Measurements from ENCODE around the gene ARL8B. TPM values are rescaled to one million over a fixed set of nuclear protein-coding genes. Genes with fewer than 3 reads are reported as not detected.

ARL8B gene
- total and polyA plus RNA-seq, 2 of the 8 experiments (the other 6 are each of a cell fraction or from before 2014, with no cell fraction given): 14.5 to 27.8 TPM

- H3K14ac ChIP-seq (ENCODE audit: insufficient read length): no peak overlapping the region
- H2AK5ac ChIP-seq (ENCODE audit: low read depth, low read length): no peak overlapping the region
- ChIA-PET CTCF (ENCODE audit: partially characterized antibody) (interaction anchor here (0.7 to 1.5 kb wide), 3 partner anchors 11 to 492 kb away, joined by 3 to 5 read pairs (median 4); no protein-coding TSS in a partner anchor), POLR2A (ENCODE audit: partially characterized antibody) (interaction anchor here (3.3 kb wide), 1 partner anchor 10 kb away, joined by 11 read pairs; the partner anchor contains the start of gene ARL8B)
- H3K79me2 ChIP-seq (ENCODE audit: control insufficient read depth in 1 of 2, insufficient read depth in 2 of 2, low read length in 2 of 2): no peaks in the 10 kb centered on the region
- H3K36me3 ChIP-seq (ENCODE audit: control insufficient read depth in 2 of 4, insufficient read depth in 4 of 4, low read length in 3 of 4): no peaks in the 10 kb centered on the region
- H3K18ac ChIP-seq (ENCODE audit: extremely low read depth, low read length): no peak overlapping the region
- H2BK120ac ChIP-seq (replicated peaks; ENCODE audit: low read depth, low read length): no peak overlapping the region
- peaks cover 0 to 6% of the 10 kb centered on the region in 2 experiments; a peak in 1 of 4 replicates for H3K9me3 ChIP-seq (ENCODE audit: insufficient read depth in 2 of 2, low read depth in 1 of 2, low read length in 1 of 2)
- 87% methylated on average over 2 of the region's 2 CpGs; no CpG with 5 or more reads in 1 of the 2 experiments for WGBS, 2 experiments (ENCODE audit: extremely low coverage in 1 of 2, insufficient coverage in 1 of 2, insufficient read length in 1 of 2, insufficient replicate concordance in 2 of 2, low coverage in 1 of 2, low lambda C conversion rate in 2 of 2, missing lambda C conversion rate in 1 of 2)
- H3K9ac ChIP-seq (replicated peaks in 1 of 4; ENCODE audit: extremely low read depth in 1 of 4, low read depth in 3 of 4, low read length in 3 of 4): no peak overlapping the region
- H2AFZ ChIP-seq (ENCODE audit: low read length): no peak overlapping the region
- no peaks in the 10 kb centered on the region for H3K23me2 ChIP-seq (ENCODE audit: low read depth, low read length)
- no peak overlapping the region for H4K91ac ChIP-seq (replicated peaks; ENCODE audit: insufficient read length, low read length)
- no peaks in the 10 kb centered on the region for H4K20me1 ChIP-seq (replicated peaks in 1 of 2; ENCODE audit: control insufficient read depth in 1 of 2, insufficient read depth in 2 of 2, low read length in 2 of 2)
- H2BK15ac ChIP-seq (ENCODE audit: low read length): no peak overlapping the region
- no peak overlapping the region for H3K27ac ChIP-seq (ENCODE audit: low read depth, low read length)
- no peaks in the 10 kb centered on the region for H3K27me3 ChIP-seq (replicated peaks in 1 of 4; ENCODE audit: control insufficient read depth in 3 of 4, extremely low read depth in 1 of 4, insufficient read depth in 3 of 4, low read length in 3 of 4)
- H2BK12ac ChIP-seq (ENCODE audit: low read depth, low read length): no peak overlapping the region
- no peaks in the 10 kb centered on the region for H3K4me1 ChIP-seq (replicated peaks in 1 of 4; ENCODE audit: control insufficient read depth in 3 of 4, insufficient read depth in 4 of 4, low read length in 3 of 4)
- DNase-seq (ENCODE audit: low read depth in 1 of 2, low spot score in 2 of 2) (no peak), FAIRE-seq (no peak)
- no peak for TF ChIP-seq USF2 (IDR thresholded peaks at IDR 0.05; ENCODE audit: low read length)
- no peak for TF ChIP-seq E2F6 (IDR thresholded peaks at IDR 0.05)
- TF ChIP-seq RFX5 (IDR thresholded peaks at IDR 0.05; ENCODE audit: borderline replicate concordance, low read depth, low read length): no peak
- TF ChIP-seq RNF2 (IDR thresholded peaks at IDR 0.05; ENCODE audit: borderline replicate concordance, low read depth, low read length, missing control alignments, poor library complexity, severe bottlenecking): no peak
- no peak for TF ChIP-seq POLR2AphosphoS5 (IDR thresholded peaks at IDR 0.05; ENCODE audit: low read depth, low read length)
- TF ChIP-seq SP2 (IDR thresholded peaks at IDR 0.05; ENCODE audit: low read length): no peak
- TF ChIP-seq SP4 (IDR thresholded peaks at IDR 0.05; ENCODE audit: low read length): no peak
- no peak for TF ChIP-seq CTBP2 (IDR thresholded peaks at IDR 0.05; ENCODE audit: borderline replicate concordance, insufficient read depth, insufficient read length, low read length)
- no peak overlapping the region for H2BK5ac ChIP-seq (ENCODE audit: low read depth, low read length)
- no peak overlapping the region for H3K4me3 ChIP-seq (ENCODE audit: extremely low read depth in 1 of 4, insufficient read depth in 2 of 4, low read depth in 3 of 4, low read length in 4 of 4)
- no peak overlapping the region for H3K23ac ChIP-seq (ENCODE audit: insufficient read length)
- no peak overlapping the region for H3K4me2 ChIP-seq (ENCODE audit: insufficient read depth in 1 of 2, low read depth in 2 of 2, low read length in 2 of 2)
- H3K56ac ChIP-seq (replicated peaks; ENCODE audit: insufficient read length, low read depth, low read length): no peak overlapping the region
- H2BK20ac ChIP-seq (ENCODE audit: low read length): no peak overlapping the region
- H4K8ac ChIP-seq (ENCODE audit: extremely low read depth, insufficient read depth, low read length): no peak overlapping the region
- no peaks in the 10 kb centered on the region for H3K79me1 ChIP-seq (ENCODE audit: low read depth, low read length)
- H4K5ac ChIP-seq (ENCODE audit: insufficient read length, low read depth, low read length): no peak overlapping the region
- no peak overlapping the region for H3K4ac ChIP-seq (replicated peaks; ENCODE audit: insufficient read length, low read depth, low read length)
These were observed 10.0 kb upstream of the ARL8B start for GRCh38 chr3:5112043-5112442.

Data from H1 (cell line).